Measurements from ENCODE around the gene DARS1. TPM values are rescaled to one million over a fixed set of nuclear protein-coding genes. Genes with fewer than 3 reads are reported as not detected.

DARS1 gene
- total RNA-seq, 1 donor from 2014 or later, result 58.3 TPM

DNA sequence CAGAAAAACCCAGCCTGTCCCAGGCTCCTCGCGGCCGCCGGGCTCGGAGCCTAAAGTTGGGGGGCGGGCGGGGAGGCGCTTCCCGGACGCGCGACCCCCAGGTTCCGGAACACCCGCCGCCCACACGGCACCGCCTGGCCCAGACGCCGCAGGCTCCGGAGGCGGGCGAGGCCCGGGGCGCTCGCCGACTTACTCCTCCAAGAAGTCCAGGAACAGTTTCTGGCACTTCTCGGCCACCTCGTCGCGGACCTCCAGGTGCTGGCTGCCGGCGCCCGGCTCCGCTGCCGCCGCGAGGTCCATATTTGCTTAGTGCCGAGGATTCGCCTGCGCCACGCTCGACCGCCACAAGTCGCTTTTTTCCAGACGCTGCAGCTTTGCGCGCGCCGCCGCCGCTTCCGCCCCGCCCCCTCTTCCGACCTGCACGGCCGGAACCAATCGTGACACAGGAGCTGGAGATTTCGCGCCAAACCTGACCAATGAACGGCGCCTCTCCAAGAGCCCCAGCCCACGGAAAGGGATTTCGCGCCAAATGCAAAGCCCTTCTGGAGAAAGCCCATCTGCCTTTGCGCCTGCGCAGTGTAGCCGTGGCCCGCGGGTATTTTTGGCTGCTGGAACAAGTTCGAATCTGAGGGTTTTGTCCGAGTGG lies 109.2 kb downstream of the DARS1 start, which contains the start of gene MCM6:
MCM6 (minus strand) TSS at position 378 of the 646 bp plus-strand sequence; CDS start at position 300, 78 bp downstream.
- peak; percentile 100 for ATAC-seq

GRCh38 chr2:135875491-135876065 lies 109.8 kb downstream of the DARS1 start:
- peak; percentile 69 for ATAC-seq

DNA sequence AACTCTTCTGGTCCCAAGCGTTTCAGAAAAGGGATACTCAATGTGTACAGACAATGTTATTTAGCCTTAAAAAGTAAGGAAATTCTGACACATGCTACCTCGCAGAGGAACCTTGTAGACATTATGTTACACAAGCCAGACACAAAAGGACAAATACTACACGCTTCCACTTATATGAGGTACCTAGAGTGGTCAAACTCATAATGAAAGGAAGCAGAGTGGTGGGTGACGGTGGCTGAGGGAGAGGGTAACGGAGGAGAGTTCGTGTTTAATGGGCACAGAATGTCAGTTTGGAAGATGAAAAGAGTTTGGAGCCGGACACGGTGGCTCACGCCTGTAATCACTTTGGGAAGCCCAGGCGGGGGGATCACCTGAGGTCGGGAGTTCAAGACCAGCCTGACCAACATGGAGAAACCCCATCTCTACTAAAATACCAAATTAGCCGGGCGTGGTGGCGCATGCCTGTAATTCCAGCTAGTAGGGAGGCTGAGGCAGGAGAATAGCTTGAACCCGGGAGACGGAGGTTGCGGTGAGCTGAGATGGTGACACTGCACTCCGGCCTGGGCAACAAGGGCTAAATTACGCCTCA lies 110.6 kb downstream of the DARS1 start:
- no peak for ATAC-seq

DNA sequence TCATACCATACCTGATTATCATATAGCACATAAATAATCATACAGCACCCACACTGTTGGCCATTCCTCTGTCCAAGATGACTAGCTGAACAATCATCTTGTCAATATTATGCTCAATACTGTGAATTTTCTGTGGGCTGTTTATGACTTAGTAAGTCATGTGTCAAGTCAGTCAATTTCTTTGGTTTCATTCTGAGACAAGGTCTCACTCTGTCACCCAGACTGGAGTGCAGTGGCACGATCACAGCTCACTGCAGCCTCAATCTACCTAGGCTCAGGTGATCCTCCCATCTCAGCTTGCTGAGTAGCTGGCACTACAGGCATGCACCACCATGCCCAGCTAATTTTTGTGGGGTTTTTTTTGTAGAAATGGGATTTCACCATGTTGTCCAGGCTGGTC lies 114.9 kb downstream of the DARS1 start:
- no peak for ATAC-seq

GRCh38 chr2:135863233-135863632 lies 122.2 kb downstream of the DARS1 start:
- no peak for ATAC-seq

DNA sequence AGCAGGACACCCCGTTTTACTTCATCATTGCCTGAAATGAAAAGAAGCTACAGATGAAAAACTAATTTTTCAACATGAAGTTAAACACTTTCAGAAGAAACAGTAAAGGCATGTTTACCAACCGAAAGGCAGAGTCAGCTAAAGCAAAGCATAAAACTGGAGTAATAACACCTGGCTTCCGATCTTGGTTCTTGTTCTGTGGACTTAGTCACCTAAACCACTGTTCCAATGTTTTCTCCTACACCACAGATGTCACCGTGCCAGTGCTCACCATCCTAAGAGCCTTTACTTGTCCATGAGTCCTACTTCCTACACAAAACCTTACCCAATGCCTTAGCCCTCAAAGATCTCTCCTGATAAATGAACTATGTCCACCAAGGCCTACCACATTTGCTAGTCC lies 122.7 kb downstream of the DARS1 start:
- no peak for ATAC-seq

Other genes with a start within 250 kb of the DARS1 start
- gene UBXN4, start 243.8 kb downstream of the DARS1 start, total RNA-seq, result 52.4 TPM
- not detected for gene LCT, start 148.4 kb downstream of the DARS1 start, total RNA-seq
- 16.4 TPM for gene MCM6, start 109.2 kb downstream of the DARS1 start, total RNA-seq
- gene CXCR4, start 132.5 kb upstream of the DARS1 start, total RNA-seq, result 3.6 TPM

All from esophagus mucosa (tissue), 1 donor.